ENCODE data around the gene PSME1. TPM values are rescaled to one million over a fixed set of nuclear protein-coding genes. Genes with fewer than 3 reads are reported as not detected.

The PSME1 gene
- total RNA-seq, 1 experiment from 2014 or later = 160 TPM

GRCh38 chr14:24095271-24096068 is 40.5 kb upstream of the PSME1 start:
- Histone ChIP-seq H3K4me3 (ENCODE audit: low read depth, low read length, poor library complexity, severe bottlenecking) (peak overlapping the region; percentile 78), H3K27me3 (replicated peaks; ENCODE audit: insufficient read depth, low read depth, low read length, poor library complexity) (no peaks in the 10 kb centered on the region), H3K36me3 (ENCODE audit: insufficient read depth, low read length, poor library complexity, severe bottlenecking) (peaks cover 14% of the 10 kb centered on the region), H3K4me1 (ENCODE audit: insufficient read depth, low read length, poor library complexity, severe bottlenecking) (peaks cover 12% of the 10 kb centered on the region), H3K9me3 (ENCODE audit: low read depth, low read length, poor library complexity, severe bottlenecking) (no peaks in the 10 kb centered on the region), H3K27ac (ENCODE audit: low read depth, low read length, poor library complexity, severe bottlenecking) (peak overlapping the region; percentile 94)
- TF ChIP-seq EZH2 (IDR thresholded peaks at IDR 0.05; ENCODE audit: borderline replicate concordance, low read depth, low read length, poor library complexity, severe bottlenecking) = no peak
- TF ChIP-seq CTCF (conservative IDR thresholded peaks at IDR 0.05; ENCODE audit: low read depth, low read length) = no peak
- POLR2A ChIA-PET (ENCODE audit: low non-redundant PET) = interaction anchor here (2.2 kb wide), 1 partner anchor 19 kb away, joined by 13 read pairs; the partner anchor contains the start of genes DCAF11 and NRL
- BruUV-seq (replicated peaks) = no TSS peak
- CTCF ChIA-PET = no interaction called here
- DNase-seq (ENCODE audit: low spot score) = no peak
- intact Hi-C loops (cut with micrococcal nuclease; ENCODE audit: unreplicated experiment) = no loop called here

- intact Hi-C loops (cut with micrococcal nuclease; ENCODE audit: unreplicated experiment) = no loop called here
- H3K27me3 ChIP-seq (replicated peaks; ENCODE audit: insufficient read depth, low read depth, low read length, poor library complexity) = no peaks in the 10 kb centered on the region
- no peaks in the 10 kb centered on the region for H3K9me3 ChIP-seq (ENCODE audit: low read depth, low read length, poor library complexity, severe bottlenecking)
- TF ChIP-seq CTCF (conservative IDR thresholded peaks at IDR 0.05; ENCODE audit: low read depth, low read length) = no peak
- TF ChIP-seq EZH2 (IDR thresholded peaks at IDR 0.05; ENCODE audit: borderline replicate concordance, low read depth, low read length, poor library complexity, severe bottlenecking) = no peak
- H3K4me3 ChIP-seq (ENCODE audit: low read depth, low read length, poor library complexity, severe bottlenecking) = no peak overlapping the region
- BruUV-seq (replicated peaks) = no TSS peak
- peaks cover 19% of the 10 kb centered on the region for H3K36me3 ChIP-seq (ENCODE audit: insufficient read depth, low read length, poor library complexity, severe bottlenecking)
- no peak for DNase-seq (ENCODE audit: low spot score)
- ChIA-PET CTCF (interaction anchor here (0.9 kb wide), 1 partner anchor 38 kb away, joined by 4 read pairs; no protein-coding TSS in a partner anchor), POLR2A (ENCODE audit: low non-redundant PET) (no interaction called here)
- H3K4me1 ChIP-seq (ENCODE audit: insufficient read depth, low read length, poor library complexity, severe bottlenecking) = peaks cover 12% of the 10 kb centered on the region
- no peak overlapping the region for H3K27ac ChIP-seq (ENCODE audit: low read depth, low read length, poor library complexity, severe bottlenecking)
Observed at GRCh38 chr14:24096545-24097181, 39.3 kb upstream of the PSME1 start.

- POLR2A ChIA-PET (ENCODE audit: low non-redundant PET) = no interaction called here
- intact Hi-C loops (cut with micrococcal nuclease; ENCODE audit: unreplicated experiment) = no loop called here
Observed at GRCh38 chr14:24098229-24098926, 37.6 kb upstream of the PSME1 start.

More at GRCh38 chr14:24098229-24098926, 37.6 kb upstream of the PSME1 start:
- no peaks in the 10 kb centered on the region for H3K27me3 ChIP-seq (replicated peaks; ENCODE audit: insufficient read depth, low read depth, low read length, poor library complexity)
- CTCF ChIA-PET = no interaction called here
- peaks cover 25% of the 10 kb centered on the region for H3K36me3 ChIP-seq (ENCODE audit: insufficient read depth, low read length, poor library complexity, severe bottlenecking)
- no peak overlapping the region for H3K4me3 ChIP-seq (ENCODE audit: low read depth, low read length, poor library complexity, severe bottlenecking)
- TF ChIP-seq EZH2 (IDR thresholded peaks at IDR 0.05; ENCODE audit: borderline replicate concordance, low read depth, low read length, poor library complexity, severe bottlenecking) = no peak
- TF ChIP-seq CTCF (conservative IDR thresholded peaks at IDR 0.05; ENCODE audit: low read depth, low read length) = no peak
- H3K27ac ChIP-seq (ENCODE audit: low read depth, low read length, poor library complexity, severe bottlenecking) = no peak overlapping the region
- no peaks in the 10 kb centered on the region for H3K9me3 ChIP-seq (ENCODE audit: low read depth, low read length, poor library complexity, severe bottlenecking)
- BruUV-seq (replicated peaks) = no TSS peak
- peaks cover 9% of the 10 kb centered on the region for H3K4me1 ChIP-seq (ENCODE audit: insufficient read depth, low read length, poor library complexity, severe bottlenecking)
- no peak for DNase-seq (ENCODE audit: low spot score)

Data from A673 (cell line).